ENCODE measurements around the gene SPOCK1.

- TF ChIP-seq FOSL1 (IDR thresholded peaks at IDR 0.05; ENCODE audit: low read depth) (0 out of 2 replicates have a peak, but pooled peaks have one; percentile 22), CTCF (IDR thresholded peaks at IDR 0.05 in 2 of 3, conservative IDR thresholded peaks at IDR 0.05 in 1 of 3; ENCODE audit: borderline replicate concordance in 1 of 3, insufficient read depth in 1 of 3, low read depth in 2 of 3, low read length in 2 of 3) (no peak), EZH2 (IDR thresholded peaks at IDR 0.05) (no peak), POLR2A (IDR thresholded peaks at IDR 0.05; ENCODE audit: borderline replicate concordance, extremely low read depth, insufficient read depth, insufficient read length) (no peak), REST (IDR thresholded peaks at IDR 0.05; ENCODE audit: low read depth) (no peak), POLR2AphosphoS5 (IDR thresholded peaks at IDR 0.05; ENCODE audit: low read depth, low read length) (no peak), SRF (IDR thresholded peaks at IDR 0.05; ENCODE audit: low read depth) (no peak), MAX (IDR thresholded peaks at IDR 0.05) (no peak), ATF3 (IDR thresholded peaks at IDR 0.05) (no peak), RAD21 (IDR thresholded peaks at IDR 0.05; ENCODE audit: low read depth) (no peak), EGR1 (IDR thresholded peaks at IDR 0.05; ENCODE audit: low read depth) (no peak), CEBPB (IDR thresholded peaks at IDR 0.05; ENCODE audit: low read depth) (no peak), TCF7L2 (IDR thresholded peaks at IDR 0.05; ENCODE audit: borderline replicate concordance, extremely low read depth, insufficient read depth, insufficient read length) (no peak), SIN3A (IDR thresholded peaks at IDR 0.05; ENCODE audit: low read depth) (no peak)
Measured at GRCh38 chr5:137146402-137146890, 352.7 kb downstream of the SPOCK1 start.

Data from HCT116 (cell line).